ENCODE results near the gene SPRY4. TPM values are rescaled to one million over a fixed set of nuclear protein-coding genes. Genes with fewer than 3 reads are reported as not detected.

SPRY4 gene
- total and polyA plus RNA-seq, 12 donors, result 12.1 to 66.1 (median 30.3) TPM

- Histone ChIP-seq H3K4me3 (no peak overlapping the region), H3K27ac (no peak overlapping the region), H3K4me1 (replicated peaks in 1 of 2) (no peaks in the 10 kb centered on the region), H3K9me3 (replicated peaks in 1 of 3) (no peaks in the 10 kb centered on the region), H3K27me3 (no peaks in the 10 kb centered on the region), H3K36me3 (replicated peaks in 1 of 2) (no peaks in the 10 kb centered on the region)
- intact Hi-C loops (cut with DNase I), result no loop called here
- no peak for DNase-seq
- 92 to 96% (median 95%) methylated on average over 6 of the region's 6 CpGs for WGBS, 4 donors
- TF ChIP-seq POLR2A (IDR thresholded peaks at IDR 0.05) (no peak), CTCF (IDR thresholded peaks at IDR 0.05) (no peak)
These were observed 62.1 kb downstream of the SPRY4 start for GRCh38 chr5:142262683-142263082.

Small RNAs within 50 kb of the gene (small RNA-seq; reads per million reads assigned to genes)
- gene RF02038, result 0 reads per million in 2 donors
- gene RF02039, result 0 reads per million in 2 donors

Other genes with a start within 250 kb of the SPRY4 start
- 100 to 1,000 TPM in 3 of 9 donors, 10 to 100 TPM in 6; 70.6 to 313 (median 89.4) TPM for gene NDFIP1, start 216.2 kb downstream of the SPRY4 start, total RNA-seq
- gene NDFIP1, start 216.2 kb downstream of the SPRY4 start, polyA plus RNA-seq, result 100 to 1,000 TPM in 1 of 3 donors, 10 to 100 TPM in 2; 26.7 to 121 (median 31.5) TPM

Data from adrenal gland (tissue), 12 donors.